ENCODE data around the gene MUCL3.
"Not testable (repeated sequence)": the region's sequence is repeated elsewhere in the genome, so short reads cannot be mapped to it uniquely, and the experiment has no call there.

Gene MUCL3

GRCh38 chr6:30970946-30971345, 30.2 kb downstream of the MUCL3 start:
- no peak overlapping the region for H3K4me3 ChIP-seq (ENCODE audit: low read depth, low read length)
- no peak for DNase-seq (ENCODE audit: low read depth)

GRCh38 chr6:30972816-30973215, 32.0 kb downstream of the MUCL3 start:
- H3K4me3 ChIP-seq (ENCODE audit: low read depth, low read length) = no peak overlapping the region
- DNase-seq (ENCODE audit: low read depth) = no peak

GRCh38 chr6:30974490-30975252, 33.9 kb downstream of the MUCL3 start:
- DNase-seq (ENCODE audit: low read depth) = no peak
- no peak overlapping the region for H3K4me3 ChIP-seq (ENCODE audit: low read depth, low read length)

- DNase-seq (ENCODE audit: low read depth) = no peak
- no peak overlapping the region for H3K4me3 ChIP-seq (ENCODE audit: low read depth, low read length)
These were observed 38.4 kb downstream of the MUCL3 start for GRCh38 chr6:30979141-30979540.

- DNase-seq (ENCODE audit: low read depth) = no peak
- H3K4me3 ChIP-seq (ENCODE audit: low read depth, low read length) = no peak overlapping the region
These were observed 38.9 kb downstream of the MUCL3 start for GRCh38 chr6:30979690-30980089.

- DNase-seq (ENCODE audit: low read depth) = peak; percentile 49
- peak overlapping the region; percentile 11 for H3K4me3 ChIP-seq (ENCODE audit: low read depth, low read length)
These were observed 41.4 kb downstream of the MUCL3 start for GRCh38 chr6:30981942-30982772.

DNA sequence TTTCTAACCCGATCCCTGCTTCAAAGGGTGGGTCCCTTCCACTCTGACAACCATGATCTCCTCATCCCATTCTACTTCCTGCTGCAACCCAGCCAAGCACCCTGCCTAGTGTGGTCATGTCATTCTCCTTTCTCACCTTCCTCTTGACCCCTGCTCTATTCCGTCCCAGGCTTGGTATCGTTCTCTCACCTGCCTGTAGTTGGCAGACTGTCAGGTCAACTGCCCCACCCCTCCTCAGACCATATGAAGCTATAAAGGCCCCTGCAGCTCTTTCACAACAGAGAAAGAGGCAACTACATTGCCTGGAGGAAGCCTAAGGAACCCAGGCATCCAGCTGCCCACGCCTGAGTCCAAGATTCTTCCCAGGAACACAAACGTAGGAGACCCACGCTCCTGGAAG, 42.7 kb downstream of the MUCL3 start, which contains the start of gene MUC21:
MUC21 (plus strand) TSS at position 280 of the 400 bp plus-strand sequence. CDS start 241 bp downstream, outside the sequence.
- H3K4me3 ChIP-seq (ENCODE audit: low read depth, low read length) = no peak within 1 kb of the TSS

DNA sequence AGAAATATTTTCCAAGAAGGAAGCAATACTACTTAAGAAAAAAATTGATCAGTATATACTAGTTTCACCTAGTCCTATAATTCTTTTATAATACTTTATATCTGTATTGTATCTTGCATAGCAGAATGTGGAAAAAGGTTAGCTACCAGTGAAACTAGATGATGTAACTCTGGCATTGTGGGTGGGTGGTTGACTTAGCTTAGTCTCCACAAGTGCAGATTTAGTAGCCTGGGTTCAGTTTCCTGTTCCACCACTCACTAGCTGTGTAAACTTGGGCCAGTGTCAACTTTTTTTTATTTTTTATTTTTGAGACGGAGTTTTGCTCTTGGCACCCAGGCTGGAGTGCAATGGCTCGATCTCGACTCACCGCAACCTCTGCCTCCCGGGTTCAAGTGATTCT, 44.7 kb downstream of the MUCL3 start:
- H3K4me3 ChIP-seq (ENCODE audit: low read depth, low read length) = no peak overlapping the region
- no peak for DNase-seq (ENCODE audit: low read depth)

More for the DNA sequence above, 42.7 kb downstream of the MUCL3 start, which contains the start of gene MUC21:
- DNase-seq (ENCODE audit: low read depth) = no peak

GRCh38 chr6:30987304-30987703, 46.5 kb downstream of the MUCL3 start:
- DNase-seq (ENCODE audit: low read depth) = no peak
- H3K4me3 ChIP-seq (ENCODE audit: low read depth, low read length) = no peak overlapping the region

DNA sequence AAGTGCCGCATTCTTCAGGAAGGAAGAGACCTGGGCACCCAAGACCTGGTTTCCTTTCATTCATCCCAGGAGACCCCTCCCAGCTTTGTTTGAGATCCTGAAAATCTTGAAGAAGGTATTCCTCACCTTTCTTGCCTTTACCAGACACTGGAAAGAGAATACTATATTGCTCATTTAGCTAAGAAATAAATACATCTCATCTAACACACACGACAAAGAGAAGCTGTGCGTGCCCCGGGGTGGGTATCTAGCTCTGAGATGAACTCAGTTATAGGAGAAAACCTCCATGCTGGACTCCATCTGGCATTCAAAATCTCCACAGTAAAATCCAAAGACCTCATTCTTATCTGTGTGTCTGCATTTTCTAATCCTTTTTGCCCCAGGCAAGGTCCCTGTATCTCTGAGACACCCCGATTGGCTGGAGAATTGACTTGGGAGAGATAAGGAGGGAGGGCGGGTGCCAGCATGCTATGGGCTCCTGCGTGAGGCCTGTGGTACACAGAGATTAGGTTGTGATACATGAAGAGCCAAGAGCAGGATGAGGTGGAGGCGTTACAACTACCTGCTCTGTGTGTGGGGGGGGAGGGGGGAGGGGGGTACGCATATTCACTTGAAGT, 47.5 kb downstream of the MUCL3 start:
- no peak for DNase-seq (ENCODE audit: low read depth)
- H3K4me3 ChIP-seq (ENCODE audit: low read depth, low read length) = no peak overlapping the region

DNA sequence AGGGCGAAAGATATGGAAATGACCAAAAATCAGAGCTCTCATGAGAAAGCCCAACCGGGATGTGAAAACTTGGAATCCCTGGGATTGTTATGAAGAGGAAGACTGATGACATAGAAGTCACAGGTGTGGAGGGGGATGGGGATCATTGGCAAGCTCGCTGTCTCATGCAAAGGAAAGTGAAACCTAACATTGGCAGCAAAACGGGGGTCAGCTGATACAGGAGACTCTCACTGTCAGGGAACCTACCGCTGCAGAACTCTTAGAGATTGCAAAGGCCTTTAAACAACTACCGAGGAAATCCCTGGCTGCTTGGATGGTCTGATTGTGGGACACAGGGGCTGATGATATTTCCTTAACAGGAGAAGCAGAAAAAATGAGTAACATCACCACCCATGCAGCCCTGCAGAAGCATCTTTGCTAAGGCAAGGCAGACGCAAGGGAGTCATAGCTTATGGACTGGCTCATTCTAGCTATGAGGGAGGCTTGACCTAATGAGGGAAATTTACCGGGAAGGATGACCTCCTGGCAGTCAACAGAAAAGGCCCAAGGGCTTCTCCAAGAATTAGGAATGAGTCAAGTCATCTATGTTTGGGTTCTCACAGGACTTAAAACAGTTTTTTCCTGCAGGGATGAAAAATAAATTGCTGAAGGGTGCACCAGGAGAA, 49.8 kb downstream of the MUCL3 start:
- no peak for DNase-seq (ENCODE audit: low read depth)
- H3K4me3 ChIP-seq (ENCODE audit: low read depth, low read length) = no peak overlapping the region

GRCh38 chr6:30991891-30992290, 51.1 kb downstream of the MUCL3 start:
- no peak for DNase-seq (ENCODE audit: low read depth)
- H3K4me3 ChIP-seq (ENCODE audit: low read depth, low read length) = no peak overlapping the region

DNA sequence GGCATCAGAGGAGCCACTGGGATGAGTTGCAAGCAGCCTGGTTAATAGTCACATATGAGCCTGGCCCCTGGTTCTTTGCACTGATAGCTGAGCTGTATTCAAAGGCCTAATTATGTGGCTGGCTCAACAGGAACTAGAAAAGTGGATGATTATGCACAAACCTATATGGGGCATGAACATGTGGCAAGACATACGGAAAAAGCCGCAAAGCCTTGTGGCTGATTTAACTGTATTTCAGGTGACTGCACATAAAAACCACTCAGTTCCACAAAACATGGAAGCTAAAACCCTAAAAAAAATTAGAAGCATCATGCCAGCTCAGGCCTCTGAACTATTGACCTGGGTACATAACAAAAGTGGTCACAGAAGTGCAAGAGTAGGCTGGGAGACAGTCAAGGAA, 56.5 kb downstream of the MUCL3 start:
- H3K4me3 ChIP-seq (ENCODE audit: low read depth, low read length) = no peak overlapping the region
- DNase-seq (ENCODE audit: low read depth) = no peak

- no peak overlapping the region for H3K4me3 ChIP-seq (ENCODE audit: low read depth, low read length)
- no peak for DNase-seq (ENCODE audit: low read depth)
These were observed 58.0 kb downstream of the MUCL3 start for GRCh38 chr6:30998785-30999184.

GRCh38 chr6:31000067-31000860, 59.5 kb downstream of the MUCL3 start:
- not testable (repeated sequence) for H3K4me3 ChIP-seq (ENCODE audit: low read depth, low read length); DNase-seq (ENCODE audit: low read depth)

DNA sequence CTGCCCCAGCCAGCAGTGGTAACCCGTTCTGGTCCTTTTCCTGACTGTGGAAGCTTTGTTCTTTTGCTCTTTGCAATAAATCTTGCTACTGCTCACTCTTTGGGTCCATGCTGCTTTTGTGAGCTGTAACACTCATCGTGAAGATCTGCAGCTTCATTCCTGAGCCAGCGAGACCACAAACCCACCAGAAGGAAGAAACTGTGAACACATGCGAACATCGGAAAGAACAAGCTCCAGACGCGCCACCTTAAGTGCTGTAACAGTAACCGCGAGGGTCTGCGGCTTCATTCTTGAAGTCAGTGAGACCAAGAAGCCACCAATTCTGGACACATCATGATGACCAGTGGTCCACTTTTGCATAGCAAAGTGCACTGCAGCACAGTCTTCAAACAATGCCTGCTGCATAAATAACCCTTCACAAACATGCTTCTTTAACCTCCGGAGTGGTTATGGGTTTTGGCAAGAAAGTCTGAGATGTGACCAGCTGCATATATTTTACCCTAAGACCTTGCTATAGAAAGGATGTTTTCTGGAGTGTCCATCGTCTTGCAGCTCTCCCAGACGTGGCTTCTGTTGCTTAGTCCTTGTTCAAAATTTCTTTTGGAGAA, 60.6 kb downstream of the MUCL3 start:
- no peak overlapping the region for H3K4me3 ChIP-seq (ENCODE audit: low read depth, low read length)
- no peak for DNase-seq (ENCODE audit: low read depth)

DNA sequence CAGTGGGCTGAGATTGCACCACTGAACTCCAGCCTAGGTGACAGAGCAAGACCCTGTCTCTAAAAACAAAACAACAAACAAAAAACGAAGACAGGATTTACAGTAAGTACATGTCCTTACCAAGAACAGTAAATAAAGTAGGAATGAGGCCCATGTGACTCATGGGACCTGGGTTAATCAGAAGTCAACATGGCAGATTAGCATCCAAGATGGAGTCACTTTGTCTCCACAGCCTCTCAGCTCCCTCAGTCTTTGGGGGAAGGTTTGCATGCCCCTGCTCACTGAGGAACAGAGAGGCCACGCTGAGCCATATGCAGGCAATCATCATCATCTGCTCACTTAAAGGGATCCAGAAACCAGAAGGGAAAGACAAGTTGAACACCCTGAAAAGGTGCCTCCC, 61.7 kb downstream of the MUCL3 start:
- DNase-seq (ENCODE audit: low read depth) = no peak
- H3K4me3 ChIP-seq (ENCODE audit: low read depth, low read length) = no peak overlapping the region

Data from skeletal muscle cell (primary cell).